Measurements from ENCODE around the gene GLIS2. TPM values are rescaled to one million over a fixed set of nuclear protein-coding genes. Genes with fewer than 3 reads are reported as not detected.

GLIS2 gene
- total RNA-seq, 1 experiment from 2014 or later: 23.0 TPM

GRCh38 chr16:4338125-4338582 lies 22.3 kb downstream of the GLIS2 start:
- Mint-ChIP-seq H3K4me3 (no peak overlapping the region), H3K9me3 (no peaks in the 10 kb centered on the region), H3K27ac (no peak overlapping the region), H3K36me3 (peaks cover 6% of the 10 kb centered on the region), H3K4me1 (no peaks in the 10 kb centered on the region), H3K27me3 (ENCODE audit: low read depth) (no peaks in the 10 kb centered on the region)
- no peak for DNase-seq (ENCODE audit: low spot score)
- no peak for TF ChIP-seq TCF7 (CRISPR knock-in tag; IDR thresholded peaks at IDR 0.05; ENCODE audit: low read depth)
- no peak for TF ChIP-seq NFATC4 (CRISPR knock-in tag; IDR thresholded peaks at IDR 0.05)
- TF ChIP-seq, protein P1, sequence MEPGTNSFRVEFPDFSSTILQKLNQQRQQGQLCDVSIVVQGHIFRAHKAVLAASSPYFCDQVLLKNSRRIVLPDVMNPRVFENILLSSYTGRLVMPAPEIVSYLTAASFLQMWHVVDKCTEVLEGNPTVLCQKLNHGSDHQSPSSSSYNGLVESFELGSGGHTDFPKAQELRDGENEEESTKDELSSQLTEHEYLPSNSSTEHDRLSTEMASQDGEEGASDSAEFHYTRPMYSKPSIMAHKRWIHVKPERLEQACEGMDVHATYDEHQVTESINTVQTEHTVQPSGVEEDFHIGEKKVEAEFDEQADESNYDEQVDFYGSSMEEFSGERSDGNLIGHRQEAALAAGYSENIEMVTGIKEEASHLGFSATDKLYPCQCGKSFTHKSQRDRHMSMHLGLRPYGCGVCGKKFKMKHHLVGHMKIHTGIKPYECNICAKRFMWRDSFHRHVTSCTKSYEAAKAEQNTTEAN (CRISPR knock-in tag; IDR thresholded peaks at IDR 0.05): no peak
- TF ChIP-seq, protein P2, sequence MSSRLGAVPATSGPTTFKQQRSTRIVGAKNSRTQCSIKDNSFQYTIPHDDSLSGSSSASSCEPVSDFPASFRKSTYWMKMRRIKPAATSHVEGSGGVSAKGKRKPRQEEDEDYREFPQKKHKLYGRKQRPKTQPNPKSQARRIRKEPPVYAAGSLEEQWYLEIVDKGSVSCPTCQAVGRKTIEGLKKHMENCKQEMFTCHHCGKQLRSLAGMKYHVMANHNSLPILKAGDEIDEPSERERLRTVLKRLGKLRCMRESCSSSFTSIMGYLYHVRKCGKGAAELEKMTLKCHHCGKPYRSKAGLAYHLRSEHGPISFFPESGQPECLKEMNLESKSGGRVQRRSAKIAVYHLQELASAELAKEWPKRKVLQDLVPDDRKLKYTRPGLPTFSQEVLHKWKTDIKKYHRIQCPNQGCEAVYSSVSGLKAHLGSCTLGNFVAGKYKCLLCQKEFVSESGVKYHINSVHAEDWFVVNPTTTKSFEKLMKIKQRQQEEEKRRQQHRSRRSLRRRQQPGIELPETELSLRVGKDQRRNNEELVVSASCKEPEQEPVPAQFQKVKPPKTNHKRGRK (CRISPR knock-in tag; IDR thresholded peaks at IDR 0.05; ENCODE audit: borderline replicate concordance): no peak
- TF ChIP-seq ZNF532 (CRISPR knock-in tag; IDR thresholded peaks at IDR 0.05; ENCODE audit: borderline replicate concordance): no peak
- TF ChIP-seq NR2C2 (CRISPR knock-in tag; IDR thresholded peaks at IDR 0.05): no peak
- no peak for TF ChIP-seq OVOL2 (CRISPR knock-in tag; IDR thresholded peaks at IDR 0.05; ENCODE audit: borderline replicate concordance)
- TF ChIP-seq ATF1 (CRISPR knock-in tag; IDR thresholded peaks at IDR 0.05): no peak
- no peak for TF ChIP-seq FOXP4 (CRISPR knock-in tag; IDR thresholded peaks at IDR 0.05)
- no peak for TF ChIP-seq KAT7 (CRISPR knock-in tag; IDR thresholded peaks at IDR 0.05; ENCODE audit: borderline replicate concordance)
- no peak for TF ChIP-seq RELA (CRISPR knock-in tag; IDR thresholded peaks at IDR 0.05; ENCODE audit: borderline replicate concordance)
- no peak for TF ChIP-seq MLX (CRISPR knock-in tag; IDR thresholded peaks at IDR 0.05)
- no peak for TF ChIP-seq ZNF138 (CRISPR knock-in tag; conservative IDR thresholded peaks at IDR 0.05)
- TF ChIP-seq ZNF263 (CRISPR knock-in tag; IDR thresholded peaks at IDR 0.05; ENCODE audit: low read depth): no peak
- TF ChIP-seq TEAD4 (CRISPR knock-in tag; IDR thresholded peaks at IDR 0.05): no peak
- TF ChIP-seq ERG (CRISPR knock-in tag; IDR thresholded peaks at IDR 0.05): no peak
- ChIA-PET POLR2A (no interaction called here), CTCF (interaction anchor here (0.6 to 6.3 kb wide), 10 partner anchors 8 to 84 kb away, joined by 3 to 44 read pairs (median 6); partner anchors contain the start of gene PAM16)
- ATAC-seq: no peak
